CD14-positive monocyte (primary cell): ENCODE measurements around the gene NCBP1. TPM values are rescaled to one million over a fixed set of nuclear protein-coding genes. Genes with fewer than 3 reads are reported as not detected.

Source experiments
- DNase-seq, 3 donors: peaks; one replicate each; pipeline ENCODE4 v3.0.0-alpha.2; 2011 to 2022
- H2AFZ ChIP-seq: 2 replicates; pipeline ENCODE4 v1.6.0; 2012; ENCODE audit warnings: mild to moderate bottlenecking, low read depth, low read length, inconsistent platforms; ENCODE audit not compliant: insufficient read depth, poor library complexity, severe bottlenecking
- H3K27ac ChIP-seq, 2 donors: 1 replicate in 1 of 2; 2 replicates in 1 of 2; pipeline ENCODE4 v1.5.1; 2012 to 2013; ENCODE audit warnings: low read length in 2 of 2, control low read depth in 1 of 2, inconsistent platforms in 1 of 2, low read depth in 1 of 2, mild to moderate bottlenecking in 1 of 2
- H3K27me3 ChIP-seq, 2 donors: one replicate each; pipeline versions ENCODE4 v1.6.0 to v1.6.1; 2011 to 2013; ENCODE audit warnings: low read length in 2 of 2; ENCODE audit not compliant: control insufficient read depth in 2 of 2, insufficient read depth in 2 of 2
- H3K36me3 ChIP-seq, 2 donors: replicated peaks in 1 of 2; 1 replicate in 1 of 2; 2 replicates in 1 of 2; pipeline versions ENCODE4 v1.5.1 to v1.6.1; 2012 to 2013; ENCODE audit warnings: low read length in 2 of 2, control low read depth in 1 of 2, inconsistent platforms in 1 of 2, mild to moderate bottlenecking in 1 of 2; ENCODE audit not compliant: insufficient read depth in 2 of 2, control insufficient read depth in 1 of 2
- H3K4me1 ChIP-seq, 2 donors: 1 replicate in 1 of 2; 2 replicates in 1 of 2; pipeline versions ENCODE4 v1.5.1 to v1.6.1; 2012 to 2013; ENCODE audit warnings: low read length in 2 of 2, control low read depth in 1 of 2, inconsistent platforms in 1 of 2, mild to moderate bottlenecking in 1 of 2, moderate library complexity in 1 of 2; ENCODE audit not compliant: insufficient read depth in 2 of 2, control insufficient read depth in 1 of 2
- H3K4me2 ChIP-seq: replicated peaks from 2 replicates; pipeline ENCODE3; 2012; ENCODE audit warnings: low read length, moderate library complexity, mild to moderate bottlenecking; ENCODE audit not compliant: poor library complexity, severe bottlenecking; ENCODE audit errors: extremely low read depth
- H3K4me3 ChIP-seq, 3 experiments: fragments of 200-600 bp in 1 of 3; sonication (generic) in 1 of 3; replicated peaks in 1 of 3; 1 replicate in 2 of 3; 2 replicates in 1 of 3; pipeline ENCODE4 v1.5.1; 2011 to 2013; ENCODE audit warnings: low read length in 3 of 3, mild to moderate bottlenecking in 3 of 3, control low read depth in 2 of 3, low read depth in 2 of 3, inconsistent platforms in 1 of 3, moderate library complexity in 1 of 3
- H3K79me2 ChIP-seq: 2 replicates; pipeline ENCODE4 v1.6.0; 2012; ENCODE audit warnings: mild to moderate bottlenecking, control low read depth, inconsistent platforms, low read length, moderate library complexity; ENCODE audit not compliant: insufficient read depth
- H3K9ac ChIP-seq: 2 replicates; pipeline ENCODE4 v1.6.0; 2017; ENCODE audit warnings: low read length, mild to moderate bottlenecking; ENCODE audit not compliant: insufficient read depth, poor library complexity, severe bottlenecking
- H3K9me3 ChIP-seq, 2 donors: replicated peaks in 1 of 2; 1 replicate in 1 of 2; 2 replicates in 1 of 2; pipeline versions ENCODE4 v1.5.1 to v1.6.1; 2012 to 2013; ENCODE audit warnings: low read length in 2 of 2, control low read depth in 1 of 2; ENCODE audit not compliant: control insufficient read depth in 1 of 2, insufficient read depth in 1 of 2
- H4K20me1 ChIP-seq: 2 replicates; pipeline ENCODE4 v1.6.0; 2012; ENCODE audit warnings: mild to moderate bottlenecking, low read length, control low read depth, moderate library complexity; ENCODE audit not compliant: insufficient read depth
- H3K27ac Mint-ChIP-seq, 7 donors: one replicate each; pipeline ENCODE4 v1.8.0; 2020; ENCODE audit warnings: mild to moderate bottlenecking in 7 of 7, mixed read lengths in 7 of 7, moderate library complexity in 6 of 7, inconsistent platforms in 2 of 7
- H3K27me3 Mint-ChIP-seq, 3 donors: one replicate each; pipeline ENCODE4 v1.8.0; 2021 to 2022; ENCODE audit warnings: low read depth in 3 of 3, mild to moderate bottlenecking in 3 of 3, mixed read lengths in 3 of 3, moderate library complexity in 3 of 3, inconsistent platforms in 1 of 3
- H3K36me3 Mint-ChIP-seq, 2 donors: one replicate each; pipeline ENCODE4 v1.8.0; 2020; ENCODE audit warnings: mixed read lengths in 2 of 2, inconsistent platforms in 1 of 2, mild to moderate bottlenecking in 1 of 2
- H3K4me1 Mint-ChIP-seq: one replicate; pipeline ENCODE4 v1.8.0; 2020; ENCODE audit warnings: mild to moderate bottlenecking, mixed read lengths
- H3K4me3 Mint-ChIP-seq, 2 donors: one replicate each; pipeline ENCODE4 v1.8.0; 2020; ENCODE audit warnings: mild to moderate bottlenecking in 2 of 2, mixed read lengths in 2 of 2, moderate library complexity in 1 of 2
- H3K9me3 Mint-ChIP-seq, 7 donors: one replicate each; pipeline ENCODE4 v1.8.0; 2020 to 2022; ENCODE audit warnings: mixed read lengths in 7 of 7, mild to moderate bottlenecking in 6 of 7, moderate library complexity in 6 of 7, inconsistent platforms in 2 of 7
- WGBS: methylation state at CpG from one replicate; pipeline ENCODE4 v1.1.5; 2013; ENCODE audit warnings: missing lambda C conversion rate; ENCODE audit not compliant: insufficient coverage; 5-methylcytosine and 5-hydroxymethylcytosine counted together
- intact Hi-C, 2 donors: fragments of 100-400 bp; cut with micrococcal nuclease; formaldehyde crosslinking; loops; one replicate each; pipeline versions ENCODE4 v1.15.0 to v1.15.1; 2023
- polyA plus RNA-seq, 3 donors: library from polyadenylated mRNA; depleted of rRNA in 1 of 3; unstranded in 2 of 3; stranded (reverse) in 1 of 3; fragments of 300-500 nt in 2 of 3; fragments of >200 nt in 1 of 3; fragmentation: Illumina TruSeq in 2 of 3; gene quantifications; 1 replicate in 2 of 3; 2 replicates in 1 of 3; pipeline ENCODE4 v1.2.3, GENCODE V29; 2012 to 2021
- TF ChIP-seq, protein P1 (sequence below): fragments of 200-600 bp; IDR thresholded peaks from one replicate; pipeline ENCODE4 v1.8.0; 2022; ENCODE audit warnings: antibody characterized with exemption, mild to moderate bottlenecking

The NCBP1 gene
- polyA plus RNA-seq, 3 donors: 8.9 to 15.8 (median 11.1) TPM

DNA sequence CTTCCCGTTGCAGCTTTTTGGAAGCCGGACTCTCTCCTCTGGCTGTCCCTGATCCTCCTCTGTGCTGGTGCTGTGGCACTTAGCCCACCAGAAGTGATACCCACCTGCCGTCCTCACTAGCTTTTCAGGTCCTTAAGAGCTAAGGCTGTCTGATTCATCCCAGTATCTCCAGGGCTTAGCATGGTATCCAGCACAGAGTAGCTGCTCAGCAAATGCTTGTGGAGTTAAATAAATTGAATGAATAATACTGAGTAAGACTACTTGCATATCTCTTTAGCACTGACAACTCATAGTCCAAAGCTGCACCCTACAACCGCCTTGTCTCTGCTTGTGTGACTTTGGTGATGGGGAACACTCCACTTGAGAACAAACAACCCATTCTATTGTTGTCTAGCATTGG, 71.2 kb downstream of the NCBP1 start:
- intact Hi-C loops: loop anchor here in 1 of 2 donors (10.0 kb wide), 1 partner anchor 230 kb away; the partner anchor contains the start of gene HEMGN
- Histone ChIP-seq H3K27me3 (peaks cover 20 to 42% of the 10 kb centered on the region in 2 donors), H3K27ac (no peak overlapping the region), H3K9ac (no peak overlapping the region), H2AFZ (no peak overlapping the region), H4K20me1 (no peaks in the 10 kb centered on the region), H3K9me3 (no peaks in the 10 kb centered on the region), H3K79me2 (no peaks in the 10 kb centered on the region), H3K36me3 (no peaks in the 10 kb centered on the region), H3K4me1 (no peaks in the 10 kb centered on the region), H3K4me3 (no peak overlapping the region), H3K4me2 (no peak overlapping the region)
- TF ChIP-seq, protein P1, sequence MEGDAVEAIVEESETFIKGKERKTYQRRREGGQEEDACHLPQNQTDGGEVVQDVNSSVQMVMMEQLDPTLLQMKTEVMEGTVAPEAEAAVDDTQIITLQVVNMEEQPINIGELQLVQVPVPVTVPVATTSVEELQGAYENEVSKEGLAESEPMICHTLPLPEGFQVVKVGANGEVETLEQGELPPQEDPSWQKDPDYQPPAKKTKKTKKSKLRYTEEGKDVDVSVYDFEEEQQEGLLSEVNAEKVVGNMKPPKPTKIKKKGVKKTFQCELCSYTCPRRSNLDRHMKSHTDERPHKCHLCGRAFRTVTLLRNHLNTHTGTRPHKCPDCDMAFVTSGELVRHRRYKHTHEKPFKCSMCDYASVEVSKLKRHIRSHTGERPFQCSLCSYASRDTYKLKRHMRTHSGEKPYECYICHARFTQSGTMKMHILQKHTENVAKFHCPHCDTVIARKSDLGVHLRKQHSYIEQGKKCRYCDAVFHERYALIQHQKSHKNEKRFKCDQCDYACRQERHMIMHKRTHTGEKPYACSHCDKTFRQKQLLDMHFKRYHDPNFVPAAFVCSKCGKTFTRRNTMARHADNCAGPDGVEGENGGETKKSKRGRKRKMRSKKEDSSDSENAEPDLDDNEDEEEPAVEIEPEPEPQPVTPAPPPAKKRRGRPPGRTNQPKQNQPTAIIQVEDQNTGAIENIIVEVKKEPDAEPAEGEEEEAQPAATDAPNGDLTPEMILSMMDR: no peak
- Mint-ChIP-seq H3K27ac (no peak overlapping the region), H3K27me3 (peaks cover 20 to 60% (median 26%) of the 10 kb centered on the region in 3 donors), H3K36me3 (no peaks in the 10 kb centered on the region), H3K4me1 (peaks cover under 1% of the 10 kb centered on the region), H3K4me3 (no peak overlapping the region), H3K9me3 (no peaks in the 10 kb centered on the region)
- no peak for DNase-seq
- 92% methylated on average over 3 of the region's 4 CpGs for WGBS

DNA sequence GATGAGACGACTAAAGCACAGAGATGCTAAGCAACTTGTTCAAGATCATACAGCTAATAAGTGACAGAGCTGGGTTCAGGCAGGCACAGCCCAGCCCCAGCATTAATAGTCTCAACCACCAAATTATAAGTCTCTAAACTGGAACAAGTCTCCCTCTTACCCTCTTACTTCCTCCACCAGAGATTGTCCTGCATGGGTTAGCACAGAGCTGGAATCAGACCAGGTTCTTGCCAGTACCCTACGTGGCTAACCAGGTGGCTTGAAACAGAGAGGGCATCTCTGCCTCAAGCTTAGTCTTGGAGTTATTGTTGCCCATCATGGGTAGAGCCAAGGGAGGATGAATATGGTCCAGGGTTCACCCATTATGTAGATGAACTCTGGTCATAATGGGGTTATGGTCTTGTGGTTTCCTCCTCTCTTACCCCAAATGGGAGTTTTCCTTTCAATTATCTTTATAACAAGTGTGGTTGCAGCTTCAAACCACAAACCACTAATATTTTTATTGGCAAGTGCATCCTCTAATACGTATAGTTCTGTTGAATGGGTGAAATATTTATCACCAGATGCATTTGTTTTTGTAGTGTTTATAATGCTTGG, 71.8 kb downstream of the NCBP1 start:
- Histone ChIP-seq H2AFZ (no peak overlapping the region), H3K4me3 (no peak overlapping the region), H3K9ac (no peak overlapping the region), H3K27ac (no peak overlapping the region), H3K79me2 (no peaks in the 10 kb centered on the region), H4K20me1 (no peaks in the 10 kb centered on the region), H3K9me3 (no peaks in the 10 kb centered on the region), H3K27me3 (peaks cover 20 to 42% of the 10 kb centered on the region in 2 donors), H3K4me2 (no peak overlapping the region), H3K4me1 (no peaks in the 10 kb centered on the region), H3K36me3 (no peaks in the 10 kb centered on the region)
- no peak for DNase-seq
- intact Hi-C loops: loop anchor here in 1 of 2 donors (10.0 kb wide), 1 partner anchor 229 kb away; the partner anchor contains the start of gene HEMGN
- Mint-ChIP-seq H3K9me3 (no peaks in the 10 kb centered on the region), H3K4me3 (no peak overlapping the region), H3K27me3 (peaks cover 18 to 61% (median 25%) of the 10 kb centered on the region in 3 donors), H3K36me3 (no peaks in the 10 kb centered on the region), H3K27ac (no peak overlapping the region), H3K4me1 (no peaks in the 10 kb centered on the region)
- TF ChIP-seq, protein P1: no peak
- 88% methylated on average over 1 of the region's 3 CpGs for WGBS
